ENCODE measurements around the gene NDC1.

NDC1 gene

GRCh38 chr1:53719469-53719868 lies 118.6 kb downstream of the NDC1 start:
- ATAC-seq = no peak
- no peak for TF ChIP-seq TOX (CRISPR knock-in tag; IDR thresholded peaks at IDR 0.05; ENCODE audit: borderline replicate concordance)
- no peak for TF ChIP-seq ZNF565 (CRISPR knock-in tag; conservative IDR thresholded peaks at IDR 0.05; ENCODE audit: low read depth)
- no peak for TF ChIP-seq CREB5 (CRISPR knock-in tag; IDR thresholded peaks at IDR 0.05; ENCODE audit: low read depth)
- TF ChIP-seq ZNF70 (CRISPR knock-in tag; IDR thresholded peaks at IDR 0.05) = no peak
- TF ChIP-seq ZFP3 (CRISPR knock-in tag; IDR thresholded peaks at IDR 0.05) = no peak
- TF ChIP-seq CSRNP3 (CRISPR knock-in tag; IDR thresholded peaks at IDR 0.05) = no peak
- no peak for TF ChIP-seq TSHZ2 (CRISPR knock-in tag; IDR thresholded peaks at IDR 0.05)
- TF ChIP-seq ARNTL (CRISPR knock-in tag; IDR thresholded peaks at IDR 0.05; ENCODE audit: borderline replicate concordance, low read depth) = no peak
- no peak for TF ChIP-seq BACH2 (CRISPR knock-in tag; IDR thresholded peaks at IDR 0.05; ENCODE audit: borderline replicate concordance)
- TF ChIP-seq ZNF8 (CRISPR knock-in tag; IDR thresholded peaks at IDR 0.05) = no peak
- TF ChIP-seq ZC3H10 (CRISPR knock-in tag; IDR thresholded peaks at IDR 0.05) = no peak
- TF ChIP-seq CSDC2 (CRISPR knock-in tag; IDR thresholded peaks at IDR 0.05) = no peak

- ATAC-seq = no peak
- no peak for TF ChIP-seq POU6F1 (CRISPR knock-in tag; IDR thresholded peaks at IDR 0.05; ENCODE audit: borderline replicate concordance, low read depth)
- TF ChIP-seq PATZ1 (CRISPR knock-in tag; IDR thresholded peaks at IDR 0.05; ENCODE audit: borderline replicate concordance) = no peak
- no peak for TF ChIP-seq SNAI2 (CRISPR knock-in tag; IDR thresholded peaks at IDR 0.05)
- TF ChIP-seq TSHZ2 (CRISPR knock-in tag; IDR thresholded peaks at IDR 0.05) = no peak
- no peak for TF ChIP-seq CSDC2 (CRISPR knock-in tag; IDR thresholded peaks at IDR 0.05)
- no peak for TF ChIP-seq OSR1 (CRISPR knock-in tag; IDR thresholded peaks at IDR 0.05)
- no peak for TF ChIP-seq CREB5 (CRISPR knock-in tag; IDR thresholded peaks at IDR 0.05; ENCODE audit: low read depth)
- TF ChIP-seq TCF4 (CRISPR knock-in tag; IDR thresholded peaks at IDR 0.05; ENCODE audit: borderline replicate concordance) = no peak
- TF ChIP-seq ZNF565 (CRISPR knock-in tag; conservative IDR thresholded peaks at IDR 0.05; ENCODE audit: low read depth) = no peak
- TF ChIP-seq ZNF8 (CRISPR knock-in tag; IDR thresholded peaks at IDR 0.05) = no peak
- no peak for TF ChIP-seq ZNF70 (CRISPR knock-in tag; IDR thresholded peaks at IDR 0.05)
- no peak for TF ChIP-seq TOX (CRISPR knock-in tag; IDR thresholded peaks at IDR 0.05; ENCODE audit: borderline replicate concordance)
- TF ChIP-seq GLIS3 (CRISPR knock-in tag; IDR thresholded peaks at IDR 0.05) = no peak
- no peak for TF ChIP-seq CSRNP3 (CRISPR knock-in tag; IDR thresholded peaks at IDR 0.05)
- no peak for TF ChIP-seq ZFP30 (CRISPR knock-in tag; IDR thresholded peaks at IDR 0.05)
- TF ChIP-seq ZFP3 (CRISPR knock-in tag; IDR thresholded peaks at IDR 0.05) = no peak
- no peak for TF ChIP-seq ZC3H10 (CRISPR knock-in tag; IDR thresholded peaks at IDR 0.05)
- TF ChIP-seq RARB (CRISPR knock-in tag; IDR thresholded peaks at IDR 0.05) = no peak
- no peak for TF ChIP-seq ISL1 (CRISPR knock-in tag; IDR thresholded peaks at IDR 0.05)
Measured at GRCh38 chr1:53718443-53718842, 119.7 kb downstream of the NDC1 start.

Data from SK-N-SH treated with all-trans-retinoic acid at 6 μM for 48 hours (cell line).